CD4-positive, alpha-beta T cell treated with Interleukin-17A for 4 hours (primary cell): ENCODE data around the gene CHN2.

Source experiments
- DNase-seq: peaks from one replicate; pipeline ENCODE4 v3.0.0-alpha.2; 2020; ENCODE audit warnings: mixed read lengths

The CHN2 gene

GRCh38 chr7:29340696-29341095 is 146.1 kb downstream of the CHN2 start:
- DNase-seq = no peak

DNA sequence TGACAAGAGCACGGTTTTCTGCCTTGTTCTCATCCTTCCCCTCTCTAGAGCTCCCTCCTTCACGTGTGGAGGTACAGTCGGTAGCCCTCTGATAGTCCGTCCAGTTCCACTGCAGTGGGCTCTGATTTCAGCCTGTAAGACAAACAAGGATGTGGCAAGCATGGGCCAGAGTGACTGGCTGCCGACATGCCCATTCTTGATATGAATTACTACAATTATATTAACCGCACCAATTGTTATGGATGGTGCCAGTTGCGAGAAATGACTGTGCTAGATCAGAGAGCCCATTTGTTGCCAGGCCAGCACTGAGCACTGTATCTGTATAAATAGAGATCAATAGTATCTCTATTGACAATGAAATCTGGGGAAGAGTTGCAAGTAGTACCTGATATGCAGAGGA is 146.6 kb downstream of the CHN2 start:
- DNase-seq = no peak

DNA sequence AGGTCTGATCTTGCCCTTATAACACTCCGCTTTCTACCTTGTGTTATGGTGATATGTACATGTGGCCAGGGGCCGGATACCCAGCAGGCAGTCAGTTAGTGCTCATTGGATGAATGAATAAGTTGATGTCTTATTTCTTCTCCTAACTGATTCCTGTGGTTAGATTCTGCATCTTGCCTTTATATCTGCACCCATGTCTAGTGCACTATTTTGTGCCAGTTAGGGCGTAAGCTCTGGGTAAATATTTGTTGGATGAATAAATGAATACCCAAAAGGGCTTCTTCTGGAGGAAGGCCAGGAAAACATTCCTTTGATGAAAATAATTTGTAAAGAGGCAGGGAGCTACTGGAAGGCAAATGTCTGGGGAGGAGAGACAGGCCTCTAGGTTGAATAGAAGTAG is 148.2 kb downstream of the CHN2 start:
- no peak for DNase-seq

DNA sequence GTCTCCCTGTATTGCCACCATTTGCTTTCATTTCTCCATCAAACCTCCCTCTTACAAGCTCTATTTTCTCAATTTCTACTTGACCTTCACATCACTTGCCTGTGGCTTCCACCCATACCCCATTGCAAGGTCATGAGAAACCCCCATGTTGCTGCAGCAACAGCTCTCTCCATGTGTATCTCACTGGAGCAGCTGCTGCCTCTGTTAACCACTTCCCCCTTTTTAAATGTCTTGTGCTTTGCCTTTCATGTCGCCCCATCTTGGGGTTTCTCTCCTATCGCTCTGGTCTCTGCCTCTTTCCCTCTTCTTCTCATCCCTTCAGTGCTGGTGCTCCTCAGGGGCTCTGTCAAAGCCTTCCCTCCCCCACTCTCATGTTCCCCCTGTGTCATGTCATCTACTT is 148.8 kb downstream of the CHN2 start:
- DNase-seq = no peak

DNA sequence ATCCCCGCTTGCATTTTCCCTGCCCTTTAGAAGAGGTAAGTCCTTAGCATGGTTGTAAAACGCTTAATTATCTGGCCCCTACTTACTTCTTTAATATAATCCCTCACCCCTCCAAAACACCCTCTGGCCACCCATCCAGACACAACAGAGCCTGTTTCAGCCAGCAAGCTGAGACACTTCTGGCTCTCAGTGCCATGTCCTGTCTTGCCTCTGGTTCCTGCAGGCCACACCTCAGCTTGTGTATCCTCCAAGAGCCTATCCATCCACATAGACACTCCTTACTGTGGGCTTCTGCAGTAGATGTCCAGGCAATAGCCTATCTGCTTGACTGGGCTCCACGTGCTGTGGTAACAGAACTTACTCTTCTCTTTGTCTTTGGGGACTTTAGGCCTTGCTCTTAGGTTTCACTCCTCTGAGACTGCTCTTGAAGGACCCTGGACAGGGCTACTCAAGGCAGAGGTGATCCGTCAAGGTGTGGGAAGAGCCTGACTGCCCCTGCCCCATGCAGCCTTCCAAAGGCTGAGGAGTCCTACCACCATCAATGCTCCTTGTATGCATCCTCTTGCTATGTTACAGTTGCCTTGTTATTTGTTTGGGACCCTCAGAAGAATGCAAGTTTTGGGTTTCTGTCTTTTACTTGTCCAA is 149.9 kb downstream of the CHN2 start:
- DNase-seq = no peak

DNA sequence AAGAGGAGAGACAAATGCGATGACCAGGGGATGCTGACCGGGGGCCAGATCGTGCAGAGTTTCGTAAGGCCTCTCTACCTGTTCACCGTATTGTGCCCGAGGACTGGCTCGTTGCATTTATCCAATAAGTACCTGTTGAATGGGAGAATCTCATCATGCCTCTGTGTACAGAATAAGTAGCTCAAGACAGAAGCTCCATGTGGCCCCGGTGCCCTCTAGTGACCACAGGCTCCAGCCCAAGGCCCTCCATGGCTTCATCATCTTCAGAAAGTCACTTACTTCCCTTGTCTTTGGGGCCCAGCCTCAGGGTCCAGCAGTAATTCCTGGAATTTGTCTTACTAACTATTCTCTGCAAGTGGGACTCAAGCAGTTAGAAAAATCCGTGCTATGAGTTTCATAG is 151.0 kb downstream of the CHN2 start:
- DNase-seq = peak; percentile 23

DNA sequence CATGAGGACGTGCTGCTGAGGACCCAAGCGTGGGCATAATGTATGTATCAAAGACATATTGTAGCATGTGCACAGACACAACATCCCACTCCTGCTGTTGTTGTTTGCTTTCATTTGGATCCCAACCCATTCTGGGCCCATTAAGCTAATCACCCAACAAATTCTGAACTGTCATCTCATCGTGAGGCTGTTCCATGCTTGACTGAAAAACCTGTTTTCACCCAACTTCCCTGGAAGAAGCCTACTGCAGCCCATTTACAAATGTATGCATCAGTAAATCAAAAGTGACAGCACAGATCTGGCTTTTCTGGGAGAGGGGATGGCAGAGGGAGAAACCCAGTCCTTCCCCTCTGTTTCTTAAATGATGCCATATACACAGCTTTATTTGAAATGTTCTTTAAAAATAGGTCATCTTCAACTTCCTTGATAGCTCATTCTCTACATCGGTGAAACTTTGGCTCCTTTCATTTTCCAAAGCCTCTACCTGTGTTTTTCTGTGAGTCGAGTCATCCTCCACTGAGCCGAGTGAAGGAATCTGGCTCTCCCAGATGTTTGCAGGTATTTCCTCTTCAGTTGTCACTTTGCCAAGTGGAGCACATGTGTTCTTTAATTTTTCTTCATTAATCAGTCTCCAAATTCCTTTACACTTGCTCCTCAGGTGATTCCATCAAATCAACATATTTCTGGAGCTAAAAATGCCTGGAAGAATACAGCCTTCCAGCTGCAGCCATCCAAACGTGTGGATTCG is 151.8 kb downstream of the CHN2 start:
- no peak for DNase-seq

DNA sequence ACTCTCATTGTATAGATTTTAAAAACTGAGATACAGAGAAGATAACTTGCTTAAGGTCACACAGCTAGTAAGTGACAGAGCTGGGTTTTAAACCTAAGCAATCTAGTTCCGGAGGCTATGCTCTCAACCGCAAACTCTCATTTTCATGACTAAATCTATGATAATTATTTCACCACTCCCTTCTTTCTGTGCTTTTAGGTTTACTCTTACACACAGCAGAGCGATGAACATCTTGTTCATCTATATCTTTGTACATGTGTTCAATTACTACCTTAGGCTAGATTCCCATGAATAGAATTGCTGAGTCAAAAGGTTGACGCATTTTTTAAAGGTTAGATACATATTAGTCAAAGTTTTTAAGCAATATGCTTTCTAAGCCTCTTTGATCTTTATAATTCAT is 154.8 kb downstream of the CHN2 start:
- DNase-seq = no peak

GRCh38 chr7:29350351-29350750 is 155.8 kb downstream of the CHN2 start:
- DNase-seq = no peak

DNA sequence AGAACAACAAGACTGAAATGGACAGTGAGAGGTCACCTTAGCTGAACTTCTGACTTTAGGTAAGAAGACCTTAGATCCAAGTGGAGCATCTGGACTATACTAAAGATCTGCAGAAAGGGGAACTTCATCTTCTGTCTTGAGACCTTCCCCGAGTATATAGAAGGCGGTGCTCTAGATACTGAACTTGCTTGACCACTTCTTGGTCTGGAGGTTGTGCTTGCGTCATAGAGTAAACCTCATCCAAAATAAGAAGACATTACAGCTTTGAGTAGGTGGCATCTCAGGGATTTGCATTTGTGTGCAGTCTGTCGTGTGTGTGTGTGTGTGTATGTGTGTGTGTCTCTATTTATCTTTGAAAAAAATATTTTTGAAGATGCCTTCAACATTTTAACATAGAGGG is 157.5 kb downstream of the CHN2 start:
- no peak for DNase-seq

DNA sequence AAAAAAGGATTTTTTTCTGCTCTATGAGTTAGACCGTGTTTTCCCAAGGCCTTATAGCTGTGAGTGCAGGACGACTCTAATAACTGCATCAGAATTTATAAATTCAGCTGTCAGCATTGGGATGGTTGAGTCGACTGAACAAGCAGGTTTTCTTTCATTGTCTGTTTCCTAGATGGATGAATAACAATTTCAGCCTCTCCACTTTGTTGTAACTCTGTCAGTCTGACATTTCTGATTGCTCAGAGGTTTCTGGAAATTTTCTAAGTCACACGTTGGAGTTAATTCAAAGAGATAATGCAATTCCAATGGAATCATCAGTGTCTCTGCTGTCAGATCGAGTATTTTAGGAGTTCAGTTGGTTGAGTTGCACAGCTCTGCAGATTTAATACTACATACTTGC is 159.2 kb downstream of the CHN2 start:
- DNase-seq = no peak

DNA sequence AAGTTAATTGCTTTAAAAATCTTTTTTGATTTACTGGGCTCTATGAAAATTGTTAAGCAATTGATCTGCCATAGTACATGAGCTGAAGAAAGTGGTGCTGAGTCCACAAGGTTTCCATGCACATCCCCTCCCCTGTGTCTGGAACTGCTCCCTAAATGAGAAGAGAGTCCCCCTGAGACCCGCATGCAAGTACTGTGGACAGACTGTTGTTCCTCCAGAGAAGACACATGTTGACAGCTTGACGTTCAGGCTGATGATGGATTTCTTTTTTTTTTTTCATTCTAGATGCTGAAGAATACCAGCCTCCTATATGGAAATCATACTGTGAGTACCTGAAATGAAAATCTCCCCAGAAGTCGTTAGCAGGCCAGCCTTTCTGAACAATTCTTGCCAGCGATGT is 159.8 kb downstream of the CHN2 start:
- DNase-seq = no peak

DNA sequence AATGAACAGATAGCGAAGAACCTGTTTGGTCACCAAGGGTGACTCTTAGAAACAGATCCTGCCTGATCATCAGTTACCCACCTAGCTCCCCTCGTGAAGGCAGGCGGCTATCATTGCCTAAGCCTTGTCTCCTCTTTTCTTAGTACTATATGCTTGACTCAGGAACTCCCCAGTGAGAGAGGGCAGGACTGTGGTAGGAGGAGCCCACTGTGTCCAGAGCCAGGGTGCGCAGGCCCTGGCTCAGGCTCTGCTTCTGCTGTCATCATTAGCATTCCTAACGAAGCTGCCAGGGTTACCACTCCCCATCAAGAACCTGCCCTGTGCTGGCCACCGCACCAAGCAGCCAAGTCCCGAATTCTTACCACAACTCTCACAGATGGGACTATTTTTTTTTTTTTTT is 160.8 kb downstream of the CHN2 start:
- DNase-seq = no peak

DNA sequence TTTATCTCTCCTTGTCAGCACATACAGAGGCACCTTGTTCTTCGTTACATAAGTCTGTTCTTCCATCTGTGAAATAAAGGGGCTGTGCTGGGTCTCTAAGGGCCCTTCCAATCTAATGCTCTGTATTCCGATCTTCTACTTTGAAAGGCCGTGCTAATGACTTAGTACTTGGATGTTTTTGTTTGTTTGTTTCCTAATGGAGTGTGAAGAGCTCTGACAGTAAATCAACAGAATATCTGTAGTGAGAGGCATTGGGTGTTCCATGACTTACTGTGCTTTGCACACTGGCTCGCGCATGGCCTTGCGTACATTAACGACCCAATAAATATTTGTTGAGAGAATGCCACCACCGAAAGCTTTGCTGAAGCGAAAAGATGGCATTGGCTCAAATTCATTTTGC is 162.1 kb downstream of the CHN2 start:
- no peak for DNase-seq

GRCh38 chr7:29359482-29360093 is 165.0 kb downstream of the CHN2 start:
- DNase-seq = no peak

GRCh38 chr7:29360633-29361625 is 166.4 kb downstream of the CHN2 start:
- no peak for DNase-seq

GRCh38 chr7:29362380-29362779 is 167.8 kb downstream of the CHN2 start:
- DNase-seq = no peak

- DNase-seq = no peak
Measured at GRCh38 chr7:29363636-29364425, 169.3 kb downstream of the CHN2 start.

DNA sequence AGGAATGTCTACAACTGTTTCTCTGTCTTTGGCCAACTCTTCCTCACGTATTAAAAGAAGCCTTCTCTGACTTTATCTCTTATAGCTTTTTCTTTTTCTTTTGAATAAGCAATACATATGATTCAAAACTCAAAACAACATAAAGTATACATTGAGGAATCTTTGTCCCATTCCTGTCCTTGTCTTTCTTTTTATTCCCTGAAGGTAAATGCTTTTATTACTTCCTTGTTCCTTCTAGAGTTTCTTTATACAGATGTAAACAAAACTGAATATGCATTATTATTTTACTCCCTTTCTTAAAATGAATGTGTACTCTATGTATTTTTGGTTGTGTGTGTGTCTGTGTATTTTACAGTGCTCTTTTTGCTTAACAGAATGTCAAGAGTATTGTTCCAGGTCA is 170.1 kb downstream of the CHN2 start:
- no peak for DNase-seq

DNA sequence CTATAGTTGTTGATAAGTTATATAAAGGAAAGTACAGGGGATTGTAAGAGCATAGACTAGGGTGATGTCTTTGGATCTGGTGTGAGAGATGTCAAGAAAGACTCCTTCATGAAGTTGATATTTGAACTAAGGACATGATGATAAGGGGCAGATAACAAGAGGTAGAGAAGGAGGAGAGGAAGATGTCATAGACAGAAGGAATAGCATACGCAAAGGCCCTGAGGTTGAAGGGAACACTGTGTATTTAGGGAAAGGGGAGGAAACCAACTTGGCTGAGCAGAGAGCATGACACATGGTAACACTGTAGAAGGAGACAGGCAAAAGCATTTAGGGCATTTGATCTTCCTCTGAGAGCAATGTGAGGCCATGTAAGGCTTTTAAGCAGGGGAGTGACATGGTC is 170.8 kb downstream of the CHN2 start:
- DNase-seq = no peak

- DNase-seq = no peak
Measured at GRCh38 chr7:29367784-29368183, 173.2 kb downstream of the CHN2 start.

DNA sequence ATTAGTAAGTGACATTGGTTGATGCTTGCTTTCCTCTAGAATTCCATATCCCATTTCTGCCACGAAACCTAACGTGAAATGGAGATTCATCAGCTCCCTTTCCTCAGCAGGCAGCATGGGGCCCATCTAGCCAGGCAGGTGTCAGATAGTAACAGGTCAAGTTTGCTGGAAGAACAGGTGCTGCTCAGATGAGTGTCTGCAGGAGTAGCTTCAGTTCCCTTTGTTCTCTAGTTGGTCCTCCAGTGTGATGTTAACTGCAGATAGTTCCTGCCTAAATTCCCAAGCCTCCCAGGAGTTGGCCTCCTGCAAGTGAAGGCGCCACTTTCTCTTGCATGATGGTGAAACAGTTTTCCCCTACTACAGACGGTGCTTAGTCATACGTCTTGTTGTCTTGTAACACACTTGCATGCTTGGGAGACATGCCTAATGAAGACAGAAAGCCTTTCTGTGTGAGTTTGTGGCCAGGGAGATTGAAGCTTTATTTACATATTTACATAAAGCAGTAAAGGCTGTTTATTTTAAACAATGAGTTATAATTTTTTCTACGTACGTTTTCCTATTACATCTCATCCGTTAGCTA is 175.4 kb downstream of the CHN2 start:
- DNase-seq = no peak
